HEK293T (cell line): ENCODE measurements around the gene CTSO.
"Not testable (repeated sequence)": the region's sequence is repeated elsewhere in the genome, so short reads cannot be mapped to it uniquely, and the experiment has no call there.

Source experiments
- CTCF ChIA-PET: fragments of 350-600 bp; formaldehyde crosslinking; extraction: SDS; loops from one replicate; lab custom pipeline; 2021; ENCODE audit warnings: antibody characterized with exemption, inconsistent platforms; lab: Yijun Ruan, JAX
- POLR2A ChIA-PET: fragments of 350-600 bp; formaldehyde crosslinking; extraction: SDS; loops from one replicate; lab custom pipeline; 2020; ENCODE audit warnings: antibody characterized with exemption, inconsistent platforms; lab: Yijun Ruan, JAX
- DNase-seq: peaks from one replicate; pipeline ENCODE4 v3.0.0; 2012; ENCODE audit warnings: mixed read lengths; ENCODE audit errors: extremely low spot score
- ARNT ChIP-seq: fragments of 450-650 bp; IDR thresholded peaks from 2 replicates; pipeline ENCODE4 v1.6.1; 2017; ENCODE audit warnings: mild to moderate bottlenecking
- BHLHE40 ChIP-seq: fragments of 450-650 bp; IDR thresholded peaks from 2 replicates; pipeline ENCODE4 v1.6.1; 2016; ENCODE audit warnings: mild to moderate bottlenecking, moderate library complexity, borderline replicate concordance
- CTBP1 ChIP-seq: fragments of 450-650 bp; IDR thresholded peaks from 2 replicates; pipeline ENCODE4 v1.6.1; 2016; ENCODE audit warnings: borderline replicate concordance
- ELF4 ChIP-seq: fragments of 450-650 bp; IDR thresholded peaks from 2 replicates; pipeline ENCODE4 v1.6.1; 2017; ENCODE audit warnings: antibody characterized with exemption
- FOXA1 ChIP-seq: fragments of 450-650 bp; IDR thresholded peaks from 2 replicates; pipeline ENCODE4 v1.6.1; 2016; ENCODE audit warnings: mild to moderate bottlenecking
- FOXK2 ChIP-seq: fragments of 450-650 bp; IDR thresholded peaks from 2 replicates; pipeline ENCODE4 v1.6.1; 2016; ENCODE audit warnings: mild to moderate bottlenecking
- FOXM1 ChIP-seq: fragments of 450-650 bp; IDR thresholded peaks from 2 replicates; pipeline ENCODE4 v1.6.1; 2017; ENCODE audit warnings: mild to moderate bottlenecking, borderline replicate concordance
- HDGF ChIP-seq: fragments of 450-650 bp; IDR thresholded peaks from 2 replicates; pipeline ENCODE4 v1.6.1; 2017; ENCODE audit warnings: antibody characterized with exemption, borderline replicate concordance
- L3MBTL2 ChIP-seq: fragments of 450-650 bp; conservative IDR thresholded peaks from 2 replicates; pipeline ENCODE4 v1.6.1; 2016; ENCODE audit warnings: mild to moderate bottlenecking
- LEF1 ChIP-seq: fragments of 450-650 bp; IDR thresholded peaks from 2 replicates; pipeline ENCODE4 v1.6.1; 2017; ENCODE audit warnings: mild to moderate bottlenecking, borderline replicate concordance
- NFRKB ChIP-seq: fragments of 450-650 bp; IDR thresholded peaks from 2 replicates; pipeline ENCODE4 v1.6.1; 2016; ENCODE audit warnings: mild to moderate bottlenecking, moderate library complexity
- PKNOX1 ChIP-seq: fragments of 450-650 bp; IDR thresholded peaks from 2 replicates; pipeline ENCODE4 v1.6.1; 2016
- SP1 ChIP-seq: fragments of 450-650 bp; IDR thresholded peaks from 2 replicates; pipeline ENCODE4 v1.6.1; 2017
- SUZ12 ChIP-seq: fragments of 450-650 bp; IDR thresholded peaks from 2 replicates; pipeline ENCODE4 v1.6.1; 2016; ENCODE audit warnings: mild to moderate bottlenecking
- TARDBP ChIP-seq: fragments of 450-650 bp; IDR thresholded peaks from 2 replicates; pipeline ENCODE4 v1.6.1; 2016
- ZNF384 ChIP-seq: fragments of 450-650 bp; IDR thresholded peaks from 2 replicates; pipeline ENCODE4 v1.6.1; 2016

The CTSO gene

GRCh38 chr4:155941820-155942219, 11.8 kb downstream of the CTSO start:
- TF ChIP-seq CTBP1 (no peak), FOXA1 (no peak), SP1 (no peak), FOXM1 (no peak), L3MBTL2 (no peak), ELF4 (no peak), NFRKB (no peak), ARNT (no peak), BHLHE40 (no peak), LEF1 (no peak), ZNF384 (no peak), PKNOX1 (no peak), SUZ12 (no peak), HDGF (no peak), TARDBP (no peak), FOXK2 (no peak)
- POLR2A ChIA-PET: interaction anchor here (1.6 kb wide), 1 partner anchor 11 kb away, joined by 4 read pairs; no protein-coding TSS in a partner anchor
- CTCF ChIA-PET: interaction anchor here (0.8 kb wide), 1 partner anchor 12 kb away, joined by 8 read pairs; the partner anchor contains the start of gene CTSO
- DNase-seq: no peak

- POLR2A ChIA-PET: interaction anchor here (1.6 kb wide), 1 partner anchor 12 kb away, joined by 4 read pairs; no protein-coding TSS in a partner anchor
- TF ChIP-seq SP1: no peak
- TF ChIP-seq CTBP1: no peak
- TF ChIP-seq SUZ12: no peak
- TF ChIP-seq LEF1: no peak
- TF ChIP-seq ZNF384: no peak
- no peak for TF ChIP-seq TARDBP
- no peak for TF ChIP-seq ARNT
- no peak for DNase-seq
- CTCF ChIA-PET: interaction anchor here (0.8 kb wide), 1 partner anchor 12 kb away, joined by 8 read pairs; the partner anchor contains the start of gene CTSO
Measured at GRCh38 chr4:155941085-155941790, 12.4 kb downstream of the CTSO start.

DNA sequence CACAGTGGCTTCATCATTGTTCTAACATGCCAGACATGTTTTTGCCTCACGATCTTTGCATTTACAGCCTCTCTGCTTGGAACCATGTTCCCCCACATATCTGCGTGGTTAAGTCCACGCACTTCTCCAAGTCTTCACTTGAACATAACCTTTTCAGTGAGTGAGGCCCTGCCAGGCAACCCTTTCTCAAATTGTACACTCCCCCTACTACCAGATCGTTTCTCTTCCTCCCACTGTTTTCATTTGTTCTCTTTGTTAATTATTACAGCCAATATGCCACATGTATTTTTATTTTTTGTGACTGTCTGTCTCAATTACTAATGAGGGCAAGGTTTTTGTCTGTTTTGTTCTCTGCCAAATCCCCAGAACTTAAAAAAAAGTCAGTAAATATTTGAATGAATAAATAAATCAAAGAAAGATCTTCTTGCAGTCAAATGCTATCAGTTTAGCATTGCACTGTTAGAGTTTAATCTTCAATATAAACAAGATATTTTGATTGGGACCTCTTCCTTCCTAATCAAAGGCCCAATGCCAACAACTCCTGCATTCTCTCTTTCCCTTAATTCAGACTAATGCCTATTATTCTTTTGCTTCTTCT, 18.2 kb downstream of the CTSO start:
- no peak for TF ChIP-seq FOXM1
- no peak for TF ChIP-seq NFRKB
- TF ChIP-seq PKNOX1: no peak
- POLR2A ChIA-PET: no interaction called here
- DNase-seq: no peak
- CTCF ChIA-PET: no interaction called here

- DNase-seq, POLR2A ChIA-PET, CTCF ChIA-PET: not testable (repeated sequence)
Measured at GRCh38 chr4:155934634-155935033, 19.0 kb downstream of the CTSO start.

DNA sequence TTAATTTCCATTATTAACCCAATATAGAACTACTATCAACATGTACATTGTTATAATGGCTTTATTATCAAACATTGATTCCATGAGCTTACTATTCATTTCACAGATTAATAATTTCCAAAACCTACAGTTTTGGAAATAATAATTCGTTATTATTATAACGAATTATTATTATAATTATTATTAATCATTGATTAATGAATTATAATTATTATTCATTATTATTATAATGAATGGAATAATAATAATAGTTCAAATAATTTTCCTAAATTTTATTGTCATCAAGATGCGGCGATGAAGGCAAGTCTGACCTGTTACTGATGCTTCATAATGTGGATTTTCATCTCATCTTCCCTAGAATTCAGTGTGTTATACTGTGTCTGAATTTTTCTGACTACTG, 22.0 kb downstream of the CTSO start:
- POLR2A ChIA-PET: no interaction called here
- TF ChIP-seq FOXK2 (no peak), FOXM1 (no peak), TARDBP (no peak), FOXA1 (no peak), PKNOX1 (no peak), L3MBTL2 (no peak), ARNT (no peak), SUZ12 (no peak), HDGF (no peak), SP1 (no peak), ELF4 (no peak), ZNF384 (no peak)
- CTCF ChIA-PET: interaction anchor here (0.7 kb wide), 1 partner anchor 569 kb away, joined by 3 read pairs; no protein-coding TSS in a partner anchor
- no peak for DNase-seq

- CTCF ChIA-PET: no interaction called here
- POLR2A ChIA-PET: no interaction called here
- TF ChIP-seq LEF1 (no peak), FOXA1 (no peak)
- no peak for DNase-seq
Measured at GRCh38 chr4:155930330-155930729, 23.3 kb downstream of the CTSO start.

GRCh38 chr4:155929833-155930232, 23.8 kb downstream of the CTSO start:
- no peak for DNase-seq
- ChIA-PET CTCF (no interaction called here), POLR2A (no interaction called here)
- TF ChIP-seq FOXM1 (no peak), BHLHE40 (no peak), SP1 (no peak), CTBP1 (no peak), SUZ12 (no peak), ARNT (no peak), FOXK2 (no peak), FOXA1 (no peak), L3MBTL2 (no peak), ZNF384 (no peak)
